Trophoblast cell (in vitro differentiated cells and primary cell): ENCODE measurements around the gene C14orf180.

Experiments used
- DNase-seq, 2 donors: peaks; one replicate each; pipeline ENCODE4 v3.0.0-alpha.2; 2016
- H2AFZ ChIP-seq: 2 replicates; pipeline ENCODE4 v1.6.1; 2013; ENCODE audit warnings: low read length, moderate library complexity, mild to moderate bottlenecking; ENCODE audit not compliant: insufficient read depth, poor library complexity
- H2AK5ac ChIP-seq: 2 replicates; pipeline ENCODE4 v1.6.1; 2013; ENCODE audit warnings: mild to moderate bottlenecking, low read length
- H2BK120ac ChIP-seq: 2 replicates; pipeline ENCODE4 v1.6.1; 2013; ENCODE audit warnings: low read length, mild to moderate bottlenecking, moderate library complexity; ENCODE audit not compliant: insufficient read depth, poor library complexity
- H2BK12ac ChIP-seq: 2 replicates; pipeline ENCODE4 v1.6.1; 2013; ENCODE audit warnings: mild to moderate bottlenecking, low read length, moderate library complexity
- H2BK5ac ChIP-seq: 2 replicates; pipeline ENCODE4 v1.6.1; 2013; ENCODE audit warnings: low read length, low read depth, moderate library complexity, mild to moderate bottlenecking; ENCODE audit not compliant: poor library complexity
- H3K14ac ChIP-seq: 2 replicates; pipeline ENCODE4 v1.6.1; 2013; ENCODE audit warnings: mild to moderate bottlenecking, low read length
- H3K18ac ChIP-seq: 2 replicates; pipeline ENCODE4 v1.6.1; 2013; ENCODE audit warnings: mild to moderate bottlenecking, low read length
- H3K23ac ChIP-seq: 2 replicates; pipeline ENCODE4 v1.6.1; 2013; ENCODE audit warnings: low read length
- H3K27ac ChIP-seq: 2 replicates; pipeline ENCODE4 v1.5.1; 2013; ENCODE audit warnings: low read depth, mild to moderate bottlenecking, inconsistent platforms, low read length, moderate library complexity
- H3K27me3 ChIP-seq: 2 replicates; pipeline ENCODE4 v1.6.1; 2013; ENCODE audit warnings: inconsistent platforms, mild to moderate bottlenecking, low read length, moderate library complexity; ENCODE audit not compliant: insufficient read depth
- H3K36me3 ChIP-seq, 2 experiments: 1 replicate in 1 of 2; 2 replicates in 1 of 2; pipeline ENCODE4 v1.6.1; 2013; ENCODE audit warnings: low read length in 2 of 2, mild to moderate bottlenecking in 2 of 2, moderate library complexity in 1 of 2; ENCODE audit not compliant: insufficient read depth in 2 of 2, control insufficient read depth in 1 of 2
- H3K4ac ChIP-seq: 2 replicates; pipeline ENCODE4 v1.6.1; 2013; ENCODE audit warnings: low read depth, mild to moderate bottlenecking, low read length, moderate library complexity
- H3K4me1 ChIP-seq, 2 experiments: 1 replicate in 1 of 2; 2 replicates in 1 of 2; pipeline ENCODE4 v1.6.1; 2013; ENCODE audit warnings: low read length in 2 of 2, mild to moderate bottlenecking in 2 of 2, moderate library complexity in 1 of 2; ENCODE audit not compliant: insufficient read depth in 2 of 2, control insufficient read depth in 1 of 2
- H3K4me2 ChIP-seq: 2 replicates; pipeline ENCODE4 v1.6.1; 2013; ENCODE audit warnings: inconsistent platforms, mild to moderate bottlenecking, low read length, moderate library complexity
- H3K4me3 ChIP-seq: 2 replicates; pipeline ENCODE4 v1.5.1; 2013; ENCODE audit warnings: mild to moderate bottlenecking, low read depth, low read length, inconsistent platforms
- H3K79me1 ChIP-seq: one replicate; pipeline ENCODE4 v1.6.1; 2013; ENCODE audit warnings: low read length
- H3K79me2 ChIP-seq: 2 replicates; pipeline ENCODE4 v1.6.1; 2013; ENCODE audit warnings: low read length, mild to moderate bottlenecking; ENCODE audit not compliant: control insufficient read depth, insufficient read depth, poor library complexity
- H3K9ac ChIP-seq: 2 replicates; pipeline ENCODE4 v1.6.1; 2013; ENCODE audit warnings: mild to moderate bottlenecking, low read length
- H3K9me3 ChIP-seq: 2 replicates; pipeline ENCODE4 v1.6.1; 2013; ENCODE audit warnings: low read depth, mild to moderate bottlenecking, control low read depth, inconsistent platforms, low read length; ENCODE audit not compliant: insufficient read depth
- H4K12ac ChIP-seq: 2 replicates; pipeline ENCODE4 v1.6.1; 2013; ENCODE audit warnings: low read depth, mild to moderate bottlenecking, low read length, moderate library complexity
- H4K8ac ChIP-seq: 2 replicates; pipeline ENCODE4 v1.6.1; 2013; ENCODE audit warnings: low read depth, mild to moderate bottlenecking, low read length, moderate library complexity
- H4K91ac ChIP-seq: one replicate; pipeline ENCODE4 v1.6.1; 2013; ENCODE audit warnings: low read depth, mild to moderate bottlenecking, low read length, moderate library complexity
- WGBS: extraction: QIAGEN DNeasy Blood & Tissue Kit; methylation state at CpG from one replicate; pipeline ENCODE4 v1.1.7; 2013; ENCODE audit warnings: missing lambda C conversion rate; ENCODE audit not compliant: insufficient read length, insufficient coverage; ENCODE audit errors: extremely low coverage; 5-methylcytosine and 5-hydroxymethylcytosine counted together

C14orf180 gene

DNA sequence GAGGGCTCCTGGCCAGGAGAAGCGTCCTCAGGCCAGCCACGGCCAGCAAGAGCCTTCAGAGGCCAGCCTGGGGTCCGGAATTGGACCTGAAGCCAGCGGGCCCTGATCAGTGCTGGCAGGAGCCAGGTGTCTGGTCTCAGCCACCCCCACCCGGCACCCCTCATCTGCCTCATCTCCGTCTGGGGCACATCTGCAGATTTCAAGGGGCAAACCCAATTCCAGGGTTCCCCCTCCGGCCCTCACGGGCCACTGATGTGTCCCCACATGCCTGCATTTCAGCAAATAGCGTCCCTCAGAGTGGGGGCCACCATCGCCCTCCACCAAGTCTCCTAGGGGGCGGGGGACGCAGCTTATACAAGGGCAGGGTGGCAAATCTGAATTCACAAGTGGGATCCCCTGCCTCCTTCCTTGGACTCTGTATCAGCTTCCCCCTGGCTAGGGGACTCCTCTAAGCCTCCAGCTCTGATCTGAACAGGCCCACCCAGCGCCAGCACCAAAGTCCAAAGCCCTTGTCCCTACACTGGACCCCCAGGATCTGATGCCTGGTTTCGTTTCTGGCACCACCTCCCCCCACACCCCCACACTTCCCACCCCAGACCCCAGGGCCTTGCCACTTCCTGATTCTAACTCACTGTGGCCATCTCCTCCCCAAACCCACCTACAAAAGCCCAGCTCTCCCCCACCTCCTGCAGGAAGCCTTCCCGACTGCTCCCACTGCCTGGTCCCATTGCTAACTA, 14.9 kb downstream of the C14orf180 start:
- no peak overlapping the region for H3K9ac ChIP-seq
- H3K9me3 ChIP-seq: peaks cover 3% of the 10 kb centered on the region
- WGBS: no CpG with 5 or more reads among the region's 15 CpGs

DNA sequence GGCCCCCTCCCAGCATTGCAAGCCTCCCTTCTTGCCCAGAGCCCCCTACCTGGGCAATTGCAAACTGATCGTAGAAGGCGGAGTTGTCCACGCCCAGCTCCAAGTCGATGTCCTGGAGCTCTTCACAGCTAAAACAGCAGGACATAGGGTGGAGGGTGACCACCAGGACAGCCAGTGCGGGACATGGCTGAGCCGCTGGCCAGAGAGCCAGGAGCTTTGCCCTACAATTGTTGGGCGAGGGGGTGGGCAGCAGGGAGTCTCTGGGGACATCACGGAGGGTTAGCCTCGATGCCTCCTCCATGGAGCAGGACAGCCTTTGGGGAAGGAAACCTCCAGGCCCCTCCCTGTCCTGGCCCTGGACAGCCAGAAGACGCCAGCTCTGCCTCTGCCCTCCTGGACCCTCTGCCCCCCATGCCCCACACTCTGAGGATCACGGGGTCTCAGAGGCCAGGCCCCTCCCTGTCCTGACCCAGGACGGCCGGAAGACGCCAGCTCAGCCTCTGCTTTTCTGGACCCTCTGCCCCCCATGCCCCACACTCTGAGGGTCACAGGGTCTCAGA, 15.6 kb downstream of the C14orf180 start:
- H4K12ac ChIP-seq: no peak overlapping the region
- no peak overlapping the region for H3K23ac ChIP-seq
- H3K9me3 ChIP-seq: peaks cover 3% of the 10 kb centered on the region
- no CpG with 5 or more reads among the region's 14 CpGs for WGBS
- H2AFZ ChIP-seq: no peak overlapping the region
- H2BK12ac ChIP-seq: no peak overlapping the region
- H3K79me1 ChIP-seq: no peaks in the 10 kb centered on the region
- H4K8ac ChIP-seq: no peak overlapping the region
- no peak overlapping the region for H3K14ac ChIP-seq
- no peak overlapping the region for H3K4me3 ChIP-seq
- no peak overlapping the region for H3K18ac ChIP-seq
- no peaks in the 10 kb centered on the region for H3K79me2 ChIP-seq
- no peak overlapping the region for H3K27ac ChIP-seq
- H2AK5ac ChIP-seq: no peak overlapping the region
- H3K27me3 ChIP-seq: no peaks in the 10 kb centered on the region
- no peak overlapping the region for H4K91ac ChIP-seq
- no peaks in the 10 kb centered on the region for H3K4me1 ChIP-seq
- H3K36me3 ChIP-seq: no peaks in the 10 kb centered on the region
- no peak overlapping the region for H2BK5ac ChIP-seq
- H2BK120ac ChIP-seq: no peak overlapping the region
- no peak overlapping the region for H3K4me2 ChIP-seq
- no peak overlapping the region for H3K4ac ChIP-seq
- no peak for DNase-seq
- H3K9ac ChIP-seq: no peak overlapping the region

More for the DNA sequence above, 14.9 kb downstream of the C14orf180 start:
- Histone ChIP-seq H3K27ac (no peak overlapping the region), H3K4me3 (no peak overlapping the region), H2AK5ac (no peak overlapping the region), H2BK12ac (no peak overlapping the region), H4K8ac (no peak overlapping the region), H3K79me2 (no peaks in the 10 kb centered on the region), H3K4ac (no peak overlapping the region), H3K18ac (no peak overlapping the region), H3K23ac (no peak overlapping the region), H2BK5ac (no peak overlapping the region), H2AFZ (no peak overlapping the region), H3K14ac (no peak overlapping the region), H3K4me2 (no peak overlapping the region), H4K12ac (no peak overlapping the region), H3K36me3 (no peaks in the 10 kb centered on the region), H4K91ac (no peak overlapping the region), H3K79me1 (no peaks in the 10 kb centered on the region), H2BK120ac (no peak overlapping the region), H3K4me1 (no peaks in the 10 kb centered on the region), H3K27me3 (no peaks in the 10 kb centered on the region)
- DNase-seq: no peak

DNA sequence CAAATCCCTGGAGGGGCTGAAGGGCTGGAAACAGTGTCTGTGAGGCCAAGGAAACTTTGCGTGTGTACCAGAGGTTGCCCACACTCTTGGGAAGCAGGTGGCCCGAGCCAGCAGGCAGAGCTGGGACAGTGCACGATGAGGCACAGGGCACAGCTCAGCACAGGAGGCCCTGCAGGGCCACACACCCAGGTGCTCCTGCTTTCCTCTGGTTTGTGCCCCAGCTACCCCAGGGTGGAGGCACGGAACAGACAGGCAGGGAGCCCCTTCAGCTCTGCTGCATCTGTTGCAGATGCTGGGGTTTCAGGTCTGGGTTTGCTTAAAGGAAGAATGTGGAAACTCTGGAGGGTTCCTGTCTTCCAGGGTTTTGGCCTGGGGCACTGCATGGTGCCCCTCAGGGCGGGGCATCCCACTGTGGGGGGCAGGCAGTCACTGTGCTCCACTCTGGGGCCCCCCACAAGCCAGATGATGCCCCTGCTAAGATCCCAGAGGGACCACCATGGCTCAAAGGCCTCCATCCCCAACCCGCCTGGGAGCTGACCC, 16.4 kb downstream of the C14orf180 start:
- H4K8ac ChIP-seq: no peak overlapping the region
- no peaks in the 10 kb centered on the region for H3K4me1 ChIP-seq
- no peaks in the 10 kb centered on the region for H3K79me1 ChIP-seq
- H3K36me3 ChIP-seq: no peaks in the 10 kb centered on the region
- no peak overlapping the region for H3K23ac ChIP-seq
- no peak overlapping the region for H2AK5ac ChIP-seq
- H2AFZ ChIP-seq: no peak overlapping the region
- H3K79me2 ChIP-seq: no peaks in the 10 kb centered on the region
- no peak overlapping the region for H2BK12ac ChIP-seq
- H2BK5ac ChIP-seq: no peak overlapping the region
- H3K9me3 ChIP-seq: peaks cover 3% of the 10 kb centered on the region
- WGBS: no CpG with 5 or more reads among the region's 6 CpGs
- no peak overlapping the region for H2BK120ac ChIP-seq
- H3K27me3 ChIP-seq: no peaks in the 10 kb centered on the region
- H3K18ac ChIP-seq: no peak overlapping the region
- H3K4me3 ChIP-seq: no peak overlapping the region
- DNase-seq: no peak
- no peak overlapping the region for H4K12ac ChIP-seq
- no peak overlapping the region for H3K14ac ChIP-seq
- H3K27ac ChIP-seq: no peak overlapping the region
- no peak overlapping the region for H3K4ac ChIP-seq
- no peak overlapping the region for H3K9ac ChIP-seq
- H4K91ac ChIP-seq: no peak overlapping the region
- H3K4me2 ChIP-seq: no peak overlapping the region

DNA sequence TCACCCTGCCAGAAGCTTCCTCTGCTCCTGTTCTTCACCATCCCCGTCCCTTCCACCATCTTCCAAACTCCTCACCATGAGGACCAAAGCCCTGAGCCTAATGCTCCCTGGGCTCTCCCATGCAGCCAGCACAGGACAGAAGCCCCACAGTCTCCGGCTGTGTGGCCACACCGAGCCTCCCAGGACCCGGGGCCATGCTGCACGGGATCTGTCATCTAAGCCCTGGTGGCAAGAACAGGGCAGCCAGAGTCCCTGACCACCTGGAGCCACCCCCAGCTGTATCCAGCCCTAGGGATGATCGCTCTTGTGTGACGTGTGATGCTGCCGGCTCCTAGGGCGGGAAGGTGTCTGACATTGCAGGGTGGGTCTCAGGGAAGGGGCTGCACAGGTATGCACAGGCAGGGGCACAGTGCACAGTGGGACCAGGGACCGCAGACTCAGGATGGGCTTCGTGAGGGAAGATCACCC, 16.9 kb downstream of the C14orf180 start:
- Histone ChIP-seq H3K79me1 (no peaks in the 10 kb centered on the region), H2AK5ac (no peak overlapping the region), H3K9ac (no peak overlapping the region), H3K27me3 (no peaks in the 10 kb centered on the region), H3K4me2 (no peak overlapping the region), H3K18ac (no peak overlapping the region), H4K91ac (no peak overlapping the region), H3K9me3 (peaks cover 3% of the 10 kb centered on the region), H2AFZ (no peak overlapping the region), H2BK5ac (no peak overlapping the region), H2BK120ac (no peak overlapping the region), H3K4ac (no peak overlapping the region), H3K14ac (no peak overlapping the region), H3K79me2 (no peaks in the 10 kb centered on the region), H4K8ac (no peak overlapping the region), H2BK12ac (no peak overlapping the region), H4K12ac (no peak overlapping the region), H3K36me3 (no peaks in the 10 kb centered on the region), H3K4me1 (no peaks in the 10 kb centered on the region), H3K23ac (no peak overlapping the region), H3K4me3 (no peak overlapping the region), H3K27ac (no peak overlapping the region)
- DNase-seq: no peak
- no CpG with 5 or more reads among the region's 11 CpGs for WGBS
